Progenitor cell of endocrine pancreas (in vitro differentiated cells): ENCODE data around the gene TPCN2. TPM values are rescaled to one million over a fixed set of nuclear protein-coding genes. Genes with fewer than 3 reads are reported as not detected.

Source experiments
- DNase-seq: peaks from one replicate; pipeline ENCODE4 v3.0.0; 2021; ENCODE audit warnings: low spot score; ENCODE audit not compliant: unreplicated experiment
- H3K27ac Mint-ChIP-seq: 2 replicates; pipeline ENCODE4 v1.8.0; 2021; ENCODE audit warnings: mild to moderate bottlenecking, moderate library complexity, mixed read lengths
- H3K27me3 Mint-ChIP-seq: 2 replicates; pipeline ENCODE4 v1.8.0; 2021; ENCODE audit warnings: mixed read lengths
- H3K36me3 Mint-ChIP-seq: 2 replicates; pipeline ENCODE4 v1.8.0; 2022; ENCODE audit warnings: mixed read lengths; ENCODE audit not compliant: insufficient read depth
- H3K4me1 Mint-ChIP-seq: 2 replicates; pipeline ENCODE4 v1.8.0; 2021; ENCODE audit warnings: low read depth, mixed read lengths
- H3K4me3 Mint-ChIP-seq: 2 replicates; pipeline ENCODE4 v1.8.0; 2021; ENCODE audit warnings: low read depth, mild to moderate bottlenecking, moderate library complexity, mixed read lengths
- H3K9me3 Mint-ChIP-seq: 2 replicates; pipeline ENCODE4 v1.8.0; 2021; ENCODE audit warnings: low read depth, mixed read lengths
- CTCF ChIP-seq: fragments of 200-600 bp; sonication (generic); IDR thresholded peaks from one replicate; pipeline ENCODE4 v1.5.0; 2021; ENCODE audit warnings: antibody characterized with exemption, mild to moderate bottlenecking; ENCODE audit not compliant: unreplicated experiment
- total RNA-seq: library from RNA; stranded (reverse); gene quantifications from 2 replicates; pipeline ENCODE4 v1.2.1, GENCODE V29; 2021

The TPCN2 gene
- total RNA-seq, 1 donor from 2014 or later, result 19.7 TPM

- Mint-ChIP-seq H3K27ac (peak overlapping the region; percentile 95), H3K4me3 (peak overlapping the region; percentile 21), H3K9me3 (peaks cover 5% of the 10 kb centered on the region), H3K36me3 (no peaks in the 10 kb centered on the region), H3K4me1 (peaks cover 16% of the 10 kb centered on the region), H3K27me3 (no peaks in the 10 kb centered on the region)
- no peak for TF ChIP-seq CTCF
- DNase-seq, result peak; percentile 70
Observed at GRCh38 chr11:69122630-69123431, 74.1 kb downstream of the TPCN2 start.

GRCh38 chr11:69123593-69124545, 75.1 kb downstream of the TPCN2 start:
- Mint-ChIP-seq H3K9me3 (peaks cover 11% of the 10 kb centered on the region), H3K4me3 (no peak overlapping the region), H3K36me3 (peaks cover 4% of the 10 kb centered on the region), H3K27ac (peak overlapping the region; percentile 95), H3K27me3 (no peaks in the 10 kb centered on the region), H3K4me1 (peaks cover 16% of the 10 kb centered on the region)
- no peak for DNase-seq
- TF ChIP-seq CTCF, result no peak

- Mint-ChIP-seq H3K27ac (no peak overlapping the region), H3K4me3 (no peak overlapping the region), H3K9me3 (peaks cover 10% of the 10 kb centered on the region), H3K4me1 (peaks cover 18% of the 10 kb centered on the region), H3K27me3 (no peaks in the 10 kb centered on the region), H3K36me3 (peaks cover 5% of the 10 kb centered on the region)
- TF ChIP-seq CTCF, result no peak
- DNase-seq, result no peak
Observed at GRCh38 chr11:69125861-69126260, 77.1 kb downstream of the TPCN2 start.

- H3K36me3 Mint-ChIP-seq, result peaks cover 5% of the 10 kb centered on the region
- peaks cover 10% of the 10 kb centered on the region for H3K9me3 Mint-ChIP-seq
- no peaks in the 10 kb centered on the region for H3K27me3 Mint-ChIP-seq
- no peak for TF ChIP-seq CTCF
- H3K4me3 Mint-ChIP-seq, result no peak overlapping the region
- no peak for DNase-seq
- peaks cover 18% of the 10 kb centered on the region for H3K4me1 Mint-ChIP-seq
- H3K27ac Mint-ChIP-seq, result no peak overlapping the region
Observed at GRCh38 chr11:69126286-69126685, 77.6 kb downstream of the TPCN2 start.

GRCh38 chr11:69127081-69127850, 78.5 kb downstream of the TPCN2 start:
- H3K27ac Mint-ChIP-seq, result no peak overlapping the region
- TF ChIP-seq CTCF, result no peak
- no peak overlapping the region for H3K4me3 Mint-ChIP-seq
- H3K36me3 Mint-ChIP-seq, result peaks cover 5% of the 10 kb centered on the region
- H3K4me1 Mint-ChIP-seq, result peaks cover 17% of the 10 kb centered on the region
- H3K9me3 Mint-ChIP-seq, result peaks cover 10% of the 10 kb centered on the region
- H3K27me3 Mint-ChIP-seq, result no peaks in the 10 kb centered on the region
- DNase-seq, result no peak
